Measurements from ENCODE around the gene PFAS.

The PFAS gene

GRCh38 chr17:8294814-8295316, 45.8 kb downstream of the PFAS start:
- DNase-seq (ENCODE audit: low read depth): no peak

GRCh38 chr17:8300226-8300625, 51.1 kb downstream of the PFAS start:
- DNase-seq (ENCODE audit: low read depth): no peak

GRCh38 chr17:8300627-8301242, 51.6 kb downstream of the PFAS start:
- DNase-seq (ENCODE audit: low read depth): peak; percentile 40

GRCh38 chr17:8310601-8311123, 61.6 kb downstream of the PFAS start:
- no peak for DNase-seq (ENCODE audit: low read depth)

DNA sequence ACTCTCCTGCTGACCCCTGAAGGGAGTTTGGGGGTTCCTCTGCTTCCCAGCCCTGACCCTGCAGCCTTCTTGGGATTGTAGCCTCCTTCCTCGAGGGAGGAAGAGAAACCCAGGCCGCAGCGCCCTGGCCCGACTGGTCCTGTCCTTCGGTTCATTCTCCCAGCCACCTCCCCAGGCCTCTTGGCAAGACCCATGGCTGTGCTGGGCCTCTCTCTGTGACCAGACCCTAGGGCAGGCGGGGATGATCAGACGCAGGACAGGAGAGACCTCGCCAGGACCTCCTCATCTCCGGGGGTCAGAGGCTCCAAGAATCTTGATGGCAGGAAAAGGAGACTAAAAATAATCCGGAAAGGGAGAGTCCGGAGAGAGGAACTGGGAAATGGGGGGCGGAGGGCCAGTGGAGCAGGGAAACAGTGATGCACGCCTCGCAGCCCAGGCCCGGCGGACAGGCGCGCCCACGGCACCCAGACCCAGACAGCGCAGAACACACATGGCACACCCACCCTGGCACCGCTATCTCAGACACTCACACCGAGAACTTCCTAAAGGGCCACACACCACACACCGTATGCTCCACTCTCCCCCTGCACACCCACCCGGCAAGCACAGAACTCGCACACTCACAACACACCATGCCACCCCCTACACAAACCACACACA, 62.2 kb downstream of the PFAS start:
- DNase-seq (ENCODE audit: low read depth): no peak

DNA sequence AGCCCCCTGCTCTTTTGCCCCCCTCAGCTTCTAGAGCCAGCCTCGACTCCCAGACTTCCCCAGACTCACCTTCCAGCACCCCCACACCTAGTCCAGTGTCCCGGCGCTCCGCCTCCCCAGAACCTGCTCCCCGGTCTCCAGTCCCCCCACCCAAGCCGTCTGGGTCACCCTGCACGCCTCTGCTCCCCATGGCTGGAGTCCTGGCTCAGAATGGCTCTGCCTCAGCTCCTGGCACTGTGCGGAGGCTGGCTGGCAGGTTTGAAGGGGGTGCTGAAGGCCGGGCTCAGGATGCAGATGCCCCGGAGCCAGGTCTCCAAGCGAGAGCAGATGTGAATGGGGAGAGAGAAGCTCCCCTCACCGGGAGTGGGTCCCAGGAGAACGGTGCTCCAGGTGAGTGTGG, 63.2 kb downstream of the PFAS start:
- no peak for DNase-seq (ENCODE audit: low read depth)

DNA sequence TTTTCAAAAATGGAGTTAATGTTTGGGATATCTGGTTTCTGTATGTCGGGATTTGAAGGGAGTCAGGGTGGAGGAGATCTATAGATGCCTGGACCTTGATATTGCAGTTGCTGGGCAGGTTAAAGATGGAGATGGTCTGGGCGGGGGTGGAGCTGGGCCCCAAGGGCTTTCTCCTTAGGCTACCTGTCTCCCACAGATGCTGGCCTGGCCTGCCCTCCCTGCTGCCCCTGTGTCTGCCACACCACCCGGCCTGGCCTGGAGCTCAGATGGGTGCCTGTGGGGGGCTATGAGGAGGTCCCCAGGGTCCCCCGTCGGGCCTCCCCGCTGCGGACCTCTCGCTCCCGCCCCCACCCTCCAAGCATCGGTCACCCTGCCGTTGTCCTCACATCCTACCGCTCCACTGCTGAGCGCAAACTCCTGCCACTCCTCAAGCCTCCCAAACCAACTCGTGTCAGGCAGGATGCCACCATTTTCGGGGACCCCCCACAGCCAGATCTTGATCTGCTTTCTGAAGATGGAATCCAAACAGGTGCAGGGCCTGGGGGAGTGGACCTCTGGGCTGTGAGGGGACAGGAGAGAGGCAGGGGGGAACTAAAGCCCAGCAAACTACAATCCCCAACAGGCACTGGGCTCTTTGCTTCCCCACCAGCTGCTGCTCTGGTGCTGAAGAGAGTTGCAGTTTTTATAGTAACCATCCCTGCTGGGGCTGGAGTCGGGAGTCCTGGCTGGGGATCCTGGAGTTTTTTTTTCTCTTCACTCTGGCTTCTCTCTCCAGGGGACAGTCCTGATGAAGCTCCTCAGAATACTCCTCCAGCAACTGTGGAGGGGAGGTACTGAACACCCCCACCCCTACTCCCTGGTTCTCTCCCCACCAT, 63.9 kb downstream of the PFAS start:
- DNase-seq (ENCODE audit: low read depth): no peak

- no peak for DNase-seq (ENCODE audit: low read depth)
Observed at GRCh38 chr17:8314797-8315763, 66.0 kb downstream of the PFAS start.

DNA sequence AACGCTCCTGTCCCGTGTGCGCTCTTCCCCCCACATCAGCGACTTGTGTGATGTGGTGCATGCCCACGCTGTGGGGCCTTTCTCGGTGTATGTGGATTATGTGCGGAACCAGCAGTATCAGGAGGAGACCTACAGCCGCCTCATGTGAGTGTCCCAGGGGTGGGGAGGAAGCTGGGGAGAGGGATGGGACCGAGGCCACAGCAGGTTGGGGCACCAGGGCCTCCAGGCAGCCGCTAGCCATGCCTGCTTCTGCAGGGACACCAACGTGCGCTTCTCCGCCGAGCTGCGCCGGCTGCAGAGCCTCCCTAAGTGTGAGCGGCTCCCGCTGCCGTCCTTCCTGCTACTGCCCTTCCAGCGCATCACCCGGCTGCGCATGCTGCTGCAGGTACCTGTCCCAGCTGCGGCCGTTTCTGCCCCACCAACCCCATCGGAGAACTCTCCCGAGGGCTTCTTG, 66.7 kb downstream of the PFAS start:
- no peak for DNase-seq (ENCODE audit: low read depth)

DNA sequence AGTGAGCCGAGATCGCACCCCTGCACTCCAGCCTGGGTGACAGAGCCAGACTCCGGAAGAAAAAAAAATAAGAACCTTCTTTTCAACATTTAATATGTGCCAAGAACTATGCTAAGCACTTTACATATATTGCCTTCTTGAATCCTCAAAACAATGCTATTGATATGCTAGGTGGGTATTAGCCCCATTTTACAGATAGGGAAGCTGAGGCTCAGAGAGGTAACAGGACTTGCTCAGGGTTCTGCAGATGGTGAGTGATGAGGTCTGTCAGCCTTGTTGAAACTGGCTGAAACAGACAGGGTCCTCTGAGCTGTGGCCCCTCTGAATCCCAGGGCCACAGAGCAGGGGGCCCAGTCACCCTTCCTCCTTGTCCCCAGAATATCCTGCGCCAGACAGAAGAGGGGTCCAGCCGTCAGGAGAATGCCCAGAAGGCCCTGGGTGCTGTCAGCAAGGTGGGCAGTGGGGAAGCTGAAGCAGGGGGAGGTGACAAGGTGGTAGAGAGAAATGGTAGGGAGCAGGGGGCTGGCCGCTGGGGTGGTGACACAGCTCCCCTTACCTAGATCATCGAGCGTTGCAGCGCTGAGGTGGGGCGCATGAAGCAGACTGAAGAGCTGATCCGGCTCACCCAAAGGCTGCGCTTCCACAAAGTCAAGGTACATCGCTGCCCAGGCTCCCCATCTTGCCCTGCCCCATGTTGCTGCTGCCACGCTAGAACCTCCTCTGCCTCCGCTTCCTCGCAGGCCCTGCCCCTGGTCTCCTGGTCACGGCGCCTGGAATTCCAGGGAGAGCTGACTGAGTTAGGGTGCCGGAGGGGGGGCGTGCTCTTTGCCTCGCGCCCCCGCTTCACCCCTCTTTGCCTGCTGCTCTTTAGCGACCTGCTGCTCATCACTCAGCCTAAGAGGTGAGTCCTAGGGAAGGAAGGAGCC, 69.2 kb downstream of the PFAS start:
- no peak for DNase-seq (ENCODE audit: low read depth)

Measured in activated T-cell treated with anti-CD3 and anti-CD28 coated beads for 48 hours (primary cell).